Measurements from ENCODE around the gene STK35.
"Not testable (repeated sequence)": the region's sequence is repeated elsewhere in the genome, so short reads cannot be mapped to it uniquely, and the experiment has no call there.

STK35 gene

DNA sequence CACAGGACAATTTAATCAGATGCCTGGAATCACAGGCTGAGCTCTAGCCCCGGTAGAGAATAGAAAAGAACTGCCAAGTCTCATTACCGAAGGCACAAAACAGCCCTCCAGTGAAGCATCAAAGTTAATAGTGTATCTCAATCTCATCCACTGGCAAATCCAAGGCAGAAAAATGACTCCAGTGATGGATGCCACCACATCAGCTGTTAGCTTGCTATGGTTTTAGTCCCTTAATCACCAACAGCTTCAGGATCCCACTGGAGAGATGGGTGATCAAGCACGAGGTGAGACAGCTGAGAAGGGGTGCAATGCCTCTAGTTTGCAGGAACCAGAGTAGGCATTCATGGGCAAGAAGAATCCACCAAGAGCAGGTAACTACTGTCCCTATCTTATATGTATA lies 81.8 kb downstream of the STK35 start:
- DNase-seq (ENCODE audit: low read depth in 3 of 3), result no peak

DNA sequence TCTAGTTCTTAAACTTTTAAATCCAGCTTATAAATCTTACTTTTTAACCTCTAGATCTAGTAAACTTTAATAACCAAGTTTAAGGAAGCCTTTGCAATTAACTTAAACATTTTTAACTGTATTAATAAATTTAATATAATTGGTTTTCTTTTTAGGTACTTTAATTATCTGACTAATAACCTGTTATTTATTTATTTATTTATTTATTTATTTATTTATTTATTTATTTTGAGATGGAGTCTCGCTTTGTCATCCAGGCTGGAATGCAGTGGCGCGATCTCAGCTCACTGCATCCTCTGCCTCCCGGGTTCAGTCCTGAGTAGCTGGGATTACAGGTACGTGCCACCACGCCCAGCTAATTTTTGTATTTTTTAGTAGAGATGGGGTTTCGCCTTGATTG lies 83.3 kb downstream of the STK35 start:
- DNase-seq (ENCODE audit: low read depth in 3 of 3), result not testable (repeated sequence)

DNA sequence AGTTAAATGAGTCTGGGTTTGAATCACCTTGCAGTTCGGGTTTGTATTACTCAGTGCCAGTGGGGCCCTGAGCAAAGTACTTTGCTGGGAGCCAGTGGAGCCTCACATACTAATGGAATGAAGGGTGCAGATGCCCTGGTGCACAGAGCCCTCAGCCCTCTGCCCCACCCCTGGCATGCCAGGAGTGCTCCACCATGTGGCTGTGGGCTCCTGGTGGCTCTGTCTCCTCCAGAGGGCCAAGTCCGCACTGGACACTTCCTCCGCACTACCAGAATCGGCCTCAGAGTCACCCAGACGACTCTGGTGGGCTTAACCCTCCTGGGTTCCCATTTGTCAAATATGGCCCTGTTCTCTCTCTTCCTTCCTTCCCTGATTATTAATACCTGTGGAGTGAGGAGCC lies 94.0 kb downstream of the STK35 start:
- no peak for DNase-seq (ENCODE audit: low read depth in 3 of 3)

DNA sequence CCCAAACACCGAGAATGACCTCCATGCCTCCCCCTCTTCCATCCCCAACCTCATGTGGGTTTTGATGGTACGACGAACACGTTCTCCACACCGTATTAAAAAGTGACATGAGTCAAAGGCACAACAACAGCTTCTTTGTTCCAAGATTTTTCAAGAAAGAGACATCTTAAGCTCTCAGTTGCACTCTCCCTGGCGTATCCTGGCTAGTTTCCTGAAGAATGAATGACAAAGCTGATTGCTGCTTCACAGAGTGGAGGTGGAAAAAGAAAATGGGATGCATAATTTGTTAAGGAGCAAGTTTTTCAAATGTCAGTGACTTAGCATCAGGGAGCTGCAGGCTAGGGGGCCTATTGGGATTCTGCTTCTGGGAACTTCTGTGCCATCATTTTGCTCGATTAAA lies 95.5 kb downstream of the STK35 start:
- DNase-seq (ENCODE audit: low read depth in 3 of 3), result no peak
